Fibroblast of skin of right biceps (primary cell): Measurements from ENCODE around the gene DCD.
"Not testable (repeated sequence)": the region's sequence is repeated elsewhere in the genome, so short reads cannot be mapped to it uniquely, and the experiment has no call there.

Experiments
- DNase-seq: peaks from one replicate; pipeline ENCODE4 v3.0.0-alpha.2; 2013

The DCD gene

DNA sequence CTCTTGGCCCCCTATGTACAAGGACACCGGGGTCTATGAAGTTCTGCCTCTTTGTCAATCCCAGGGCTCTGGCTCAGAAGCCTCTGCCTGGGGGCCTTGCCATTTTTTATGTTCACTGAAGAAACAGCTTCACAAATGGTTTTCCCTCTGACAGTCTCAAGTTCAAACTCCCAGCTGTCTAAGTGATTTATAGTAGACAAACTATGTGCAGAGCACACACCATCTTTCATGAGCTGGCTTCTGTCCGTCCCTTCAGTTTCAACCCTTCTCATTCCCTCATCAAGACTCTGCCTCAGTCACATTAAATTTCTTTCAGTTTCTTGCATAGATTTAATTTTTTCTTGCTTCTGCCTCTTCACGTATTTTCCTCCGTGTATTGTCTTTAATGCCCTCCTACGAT, 2.7 kb upstream of the DCD start:
- DNase-seq, result no peak

DNA sequence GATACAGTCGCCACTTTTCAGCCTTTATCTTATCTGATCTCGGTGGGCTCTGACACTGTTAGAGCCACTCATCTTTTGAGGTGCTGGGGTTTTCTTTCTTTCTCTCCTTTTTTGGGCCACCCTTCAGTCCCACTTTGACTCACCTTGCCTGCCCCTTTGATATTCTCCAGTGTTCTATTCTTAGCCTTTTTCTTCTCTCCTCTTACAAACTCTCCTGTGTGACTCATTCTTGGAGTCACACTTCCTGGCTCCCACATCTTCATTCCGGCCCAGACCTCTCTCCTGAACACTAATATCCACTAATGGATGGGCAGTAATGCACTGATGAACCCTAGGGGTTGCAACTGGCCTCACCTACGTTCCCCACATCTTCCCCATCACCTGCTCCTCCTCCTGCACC, 2.2 kb upstream of the DCD start:
- no peak for DNase-seq

DNA sequence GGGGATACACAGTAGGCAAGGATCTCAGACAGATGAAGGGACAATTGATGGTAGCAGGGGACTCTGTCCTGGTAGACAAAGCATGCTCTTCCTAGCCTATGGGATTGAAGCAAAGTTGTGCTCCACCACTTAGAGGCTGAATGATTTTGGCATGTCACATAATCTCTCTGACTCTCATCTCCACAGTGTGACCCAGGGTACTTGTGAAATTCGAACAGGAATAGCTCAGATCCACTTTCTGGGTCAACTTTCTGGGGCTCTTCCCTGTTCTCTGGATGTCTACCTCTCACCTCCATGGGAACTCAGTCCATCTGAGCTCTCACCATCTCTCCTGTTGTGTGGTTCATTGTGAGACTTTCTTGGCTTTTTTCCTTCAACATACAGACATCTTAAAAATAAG, 1.7 kb upstream of the DCD start:
- DNase-seq, result no peak

DNA sequence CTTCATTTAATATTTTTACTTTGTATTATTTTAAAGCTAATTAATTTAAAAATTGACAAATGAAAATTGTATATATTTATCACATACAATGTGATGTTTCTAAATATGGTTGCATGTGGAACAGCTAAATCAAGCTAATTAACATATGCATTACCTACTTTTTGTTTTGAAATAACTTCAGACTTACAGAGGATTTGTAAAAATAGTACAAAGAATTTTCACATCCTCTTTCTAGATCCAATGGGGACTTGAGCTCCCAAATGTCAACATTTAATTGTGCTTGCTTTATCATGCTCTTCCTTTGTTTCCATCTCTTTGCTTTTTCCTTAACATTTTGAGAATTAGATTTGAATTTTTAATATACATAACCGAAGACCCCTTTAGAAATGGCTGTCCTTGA, 6.6 kb downstream of the DCD start:
- DNase-seq, result no peak

GRCh38 chr12:54641089-54641488, 7.1 kb downstream of the DCD start:
- DNase-seq, result no peak

GRCh38 chr12:54639112-54639511, 9.1 kb downstream of the DCD start:
- DNase-seq, result not testable (repeated sequence)

GRCh38 chr12:54634795-54635194, 13.4 kb downstream of the DCD start, which contains the start of gene LACRT:
Gene LACRT (minus strand): TSS chr12:54634895. CDS start chr12:54634841, 54 bp downstream.
- no peak for DNase-seq

- no peak for DNase-seq
Measured at GRCh38 chr12:54631988-54632728, 16.0 kb downstream of the DCD start.

DNA sequence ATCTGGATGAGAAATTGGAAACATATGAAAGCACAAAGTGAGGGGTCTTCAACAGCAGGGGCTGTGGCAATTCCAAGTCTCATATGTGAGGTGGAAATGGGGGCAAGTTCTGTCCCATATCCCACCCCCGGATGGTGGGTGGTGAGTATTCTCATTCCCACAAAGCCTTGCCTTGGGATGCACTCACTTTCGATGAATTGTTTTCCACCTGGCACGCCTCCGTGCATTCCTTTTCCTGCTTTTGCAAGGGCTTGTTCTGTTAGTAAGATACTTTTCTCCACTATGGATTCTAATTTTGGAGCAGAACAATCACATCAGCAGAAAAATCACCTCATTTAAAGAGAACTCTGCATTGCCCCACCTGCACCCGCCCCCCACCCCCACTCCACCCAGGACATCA, 16.6 kb downstream of the DCD start:
- DNase-seq, result no peak

DNA sequence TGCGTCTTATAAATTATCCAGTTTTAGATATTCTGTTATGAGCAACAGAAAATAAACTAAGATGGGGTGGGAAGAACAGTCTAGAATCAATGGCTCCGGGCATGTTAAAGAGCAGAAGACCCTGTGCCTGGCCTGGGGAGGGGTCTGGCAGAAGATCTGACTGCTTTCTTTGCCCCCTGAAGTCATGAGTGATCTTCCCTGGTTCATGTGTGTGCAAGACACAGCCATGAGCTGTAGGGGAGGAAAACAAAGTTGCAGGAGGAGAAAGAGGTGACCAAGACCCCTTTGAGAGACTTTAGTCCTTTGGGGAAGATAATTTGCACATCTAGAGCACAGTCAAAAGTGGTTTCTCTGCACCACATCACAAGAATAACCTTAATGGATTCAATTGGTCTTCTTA, 18.2 kb downstream of the DCD start:
- DNase-seq, result no peak

DNA sequence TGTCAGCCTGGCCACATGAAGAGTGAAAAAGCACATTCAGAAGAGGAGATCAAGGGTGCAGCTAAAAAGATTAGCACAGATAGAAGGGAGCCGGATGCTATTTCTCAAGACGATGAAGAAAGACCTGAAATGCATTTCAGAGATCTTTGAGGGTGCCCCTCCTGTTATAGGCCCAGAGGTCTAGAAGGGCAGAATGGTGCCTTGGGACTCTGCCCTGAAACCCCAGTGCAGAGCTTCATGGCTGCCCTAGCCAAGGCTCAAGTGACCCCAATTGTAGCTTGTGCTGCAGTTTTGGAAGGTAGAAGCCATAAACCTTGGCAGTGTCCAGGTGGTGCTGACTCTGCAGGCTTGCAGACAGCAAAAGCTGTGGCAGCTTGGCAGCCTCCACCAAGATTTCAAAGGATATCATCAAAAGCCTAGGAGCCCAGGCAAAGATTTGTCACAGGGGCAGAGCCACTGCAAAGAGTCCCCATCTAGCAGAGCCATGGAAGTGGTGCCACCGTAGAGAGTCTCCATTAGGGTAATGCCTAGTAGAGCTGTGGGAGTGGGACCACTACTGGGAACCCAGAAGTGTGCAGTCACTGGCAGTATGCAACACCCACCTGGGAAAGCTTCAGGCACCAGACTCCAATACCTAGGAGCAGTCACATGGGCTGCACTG, 19.8 kb downstream of the DCD start:
- no peak for DNase-seq

DNA sequence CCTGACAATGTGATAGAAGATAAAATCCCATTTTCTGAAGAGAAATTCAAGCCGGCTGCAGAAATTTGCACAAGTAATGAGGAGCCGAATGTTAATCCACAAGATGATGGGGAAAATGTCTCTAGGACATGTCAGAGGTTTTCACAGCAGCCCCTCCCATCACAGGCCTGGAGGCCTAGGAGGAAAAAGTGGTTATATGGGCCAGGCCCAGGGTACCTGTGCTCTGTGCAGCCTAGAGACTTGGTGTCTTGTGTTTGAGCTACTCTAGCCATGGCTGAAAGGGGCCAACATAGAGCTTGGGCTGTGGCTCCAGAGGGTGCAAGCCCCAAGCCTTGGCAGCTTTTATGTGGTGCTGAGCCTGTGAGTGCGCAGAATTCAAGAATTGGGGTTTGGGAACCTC, 20.9 kb downstream of the DCD start:
- DNase-seq, result no peak

DNA sequence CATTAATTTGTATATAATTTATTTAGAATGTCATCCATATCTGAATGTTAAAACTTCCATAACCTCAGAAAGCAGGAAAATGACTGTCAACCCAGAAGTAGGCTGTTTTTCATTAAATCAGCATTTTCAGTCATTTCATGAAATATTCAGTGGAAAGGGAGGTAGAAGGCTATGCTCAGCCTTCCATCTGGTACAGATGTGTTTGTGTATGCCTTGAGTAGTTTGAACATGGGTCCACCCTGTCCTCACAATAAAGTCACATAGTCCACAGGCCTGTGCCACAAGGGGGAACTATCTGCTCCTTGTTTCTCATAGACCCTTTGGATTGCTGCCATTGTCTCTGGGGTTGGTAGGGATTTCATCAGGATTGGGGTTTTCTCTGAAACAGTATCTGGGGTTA, 22.6 kb downstream of the DCD start:
- no peak for DNase-seq

GRCh38 chr12:54624315-54625279, 23.6 kb downstream of the DCD start:
- peak; percentile 3 for DNase-seq

DNA sequence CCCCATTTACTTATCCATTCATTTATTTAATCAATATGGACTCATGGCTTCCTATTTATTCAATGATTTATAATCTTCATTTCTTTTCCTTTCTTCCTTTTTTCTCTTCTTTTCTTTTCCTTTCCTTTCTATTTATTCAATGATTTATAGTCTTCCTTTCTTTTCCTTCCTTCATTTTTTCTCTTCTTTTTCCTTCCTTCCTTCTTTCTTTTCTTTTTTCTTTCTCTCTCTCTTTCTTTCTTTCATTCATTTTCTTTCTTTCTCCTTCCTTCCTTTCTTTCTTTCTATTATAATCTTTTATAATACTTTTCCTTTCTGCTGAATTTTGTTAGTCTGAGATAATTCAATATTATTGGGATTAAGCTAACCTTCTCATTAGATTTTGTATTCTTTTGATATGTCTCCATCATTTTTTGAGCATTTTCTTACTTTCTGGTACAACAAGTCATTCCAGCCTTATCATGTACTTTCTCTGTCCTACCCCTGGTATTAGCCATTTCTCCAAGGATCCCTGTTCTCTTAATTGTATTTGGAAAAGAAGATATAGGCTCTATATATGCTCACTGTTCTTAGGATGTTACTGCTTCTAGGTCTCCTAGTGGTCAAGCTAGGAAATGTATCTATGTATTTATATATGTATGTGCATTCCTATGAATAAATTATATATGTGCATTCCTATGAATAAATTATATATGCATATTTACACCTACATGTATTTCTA, 25.5 kb downstream of the DCD start:
- DNase-seq, result peak; percentile 4

- no peak for DNase-seq
Measured at GRCh38 chr12:54616933-54617680, 31.1 kb downstream of the DCD start.

GRCh38 chr12:54612225-54612750, 35.9 kb downstream of the DCD start:
- DNase-seq, result no peak

DNA sequence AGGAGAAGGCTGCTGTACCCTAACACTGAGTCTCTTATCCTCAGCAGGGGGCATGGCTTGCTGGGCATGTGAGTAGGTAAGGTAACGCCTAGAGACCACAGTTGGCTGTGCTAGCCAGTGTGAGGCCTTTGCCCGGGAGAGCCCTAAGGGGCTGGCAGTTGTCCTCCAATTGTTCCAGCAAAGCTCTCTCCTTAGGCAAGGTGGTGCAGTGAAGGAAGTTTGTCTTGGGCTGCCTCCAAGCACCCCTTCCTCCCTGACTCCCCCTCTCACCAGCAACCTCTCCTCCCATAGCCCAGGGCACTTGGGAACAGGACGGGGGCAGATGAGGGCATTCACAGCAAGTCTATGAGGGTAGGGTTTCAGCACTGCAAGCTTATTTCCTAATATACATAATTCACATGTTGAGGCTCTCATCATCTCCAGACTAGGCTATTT, 36.4 kb downstream of the DCD start:
- no peak for DNase-seq

DNA sequence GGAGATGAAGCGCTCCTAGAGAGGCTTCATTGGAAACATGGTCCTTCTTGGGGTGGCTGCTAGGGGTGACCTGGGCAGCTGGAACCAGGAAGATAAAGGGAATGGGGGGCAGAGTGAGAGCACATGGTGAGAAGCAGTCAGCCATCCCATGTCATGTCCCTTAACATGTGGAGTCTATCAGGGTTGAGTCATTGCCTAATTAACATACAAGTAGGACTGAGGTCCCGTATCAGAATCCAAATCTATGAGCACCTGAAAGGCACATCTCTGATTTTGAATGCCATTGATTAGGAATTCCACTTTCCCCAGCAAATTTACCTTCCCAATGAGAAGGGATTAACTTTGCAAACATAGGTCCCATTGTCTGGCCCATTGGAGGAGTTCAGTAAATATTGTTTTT, 39.4 kb downstream of the DCD start:
- DNase-seq, result no peak

- no peak for DNase-seq
Measured at GRCh38 chr12:54608156-54608555, 40.0 kb downstream of the DCD start.

DNA sequence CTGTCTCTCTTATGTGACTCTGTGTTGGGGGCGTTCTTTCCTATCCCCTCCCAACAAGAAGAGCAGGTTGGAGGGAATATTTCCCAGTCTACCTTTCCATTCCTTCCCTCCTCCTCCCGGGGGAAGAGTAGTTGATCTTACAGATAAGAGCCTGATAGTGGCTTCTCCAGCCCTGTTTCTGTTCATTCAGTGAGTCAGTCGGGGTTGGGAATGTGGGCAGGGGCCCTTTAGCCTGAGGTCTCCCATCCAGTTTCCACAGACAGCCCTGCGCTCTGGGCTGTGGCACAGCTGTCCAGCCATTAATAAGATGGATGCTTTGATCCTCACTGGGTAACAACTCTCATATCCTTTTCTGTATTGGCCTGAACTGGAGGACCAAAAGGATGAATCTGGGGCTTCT, 41.6 kb downstream of the DCD start:
- no peak for DNase-seq
